GM23248 (cell line): ENCODE data around the gene MAGI3.

Experiments
- EZH2 ChIP-seq: fragments of 200-600 bp; sonication (generic); IDR thresholded peaks from 2 replicates; pipeline ENCODE4 v1.6.1; 2018; ENCODE audit warnings: antibody characterized with exemption, mild to moderate bottlenecking; ENCODE audit not compliant: insufficient read depth, poor library complexity, severe bottlenecking
- EZH2phosphoT487 ChIP-seq: fragments of 200-600 bp; sonication (generic); IDR thresholded peaks from 2 replicates; pipeline ENCODE4 v1.6.1; 2018; ENCODE audit warnings: antibody characterized with exemption, moderate library complexity, mild to moderate bottlenecking, low read depth; ENCODE audit not compliant: insufficient read depth

DNA sequence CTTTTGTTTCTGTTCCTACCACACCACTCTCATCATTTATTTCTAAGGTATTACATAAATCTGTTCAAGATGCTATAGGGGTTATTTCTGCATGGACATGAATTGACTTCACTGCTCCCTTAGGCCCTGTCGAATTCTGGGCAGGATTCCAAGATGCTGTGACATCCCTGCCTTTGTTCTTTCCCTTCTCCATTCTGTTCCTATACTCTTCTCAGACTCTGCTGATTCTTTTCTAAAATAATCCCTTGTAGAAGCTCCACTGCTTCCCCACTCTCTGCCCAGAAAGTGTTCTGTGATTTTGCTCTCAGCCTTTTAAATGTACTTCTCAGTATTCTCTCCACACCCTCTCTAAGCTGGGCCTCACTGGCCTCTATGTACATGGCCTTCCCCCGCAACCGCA, 269.8 kb downstream of the MAGI3 start:
- TF ChIP-seq EZH2 (no peak), EZH2phosphoT487 (no peak)
